Gastrocnemius medialis (tissue), 4 donors: Measurements from ENCODE around the gene GALNT17.

Experiments
- CTCF ChIP-seq, 5 experiments: fragments of 450-650 bp in 3 of 5; fragments of 200-600 bp in 2 of 5; sonication (generic) in 2 of 5; IDR thresholded peaks in 4 of 5; conservative IDR thresholded peaks in 1 of 5; 1 replicate in 4 of 5; 2 replicates in 1 of 5; pipeline ENCODE4 v1.5.1; 2016 to 2019; ENCODE audit warnings: antibody characterized with exemption in 5 of 5, mild to moderate bottlenecking in 3 of 5, moderate library complexity in 3 of 5
- POLR2A ChIP-seq, 2 donors: fragments of 450-650 bp; IDR thresholded peaks; one replicate each; pipeline ENCODE4 v1.6.1; 2017; ENCODE audit warnings: antibody characterized with exemption in 2 of 2, mild to moderate bottlenecking in 2 of 2, moderate library complexity in 2 of 2

DNA sequence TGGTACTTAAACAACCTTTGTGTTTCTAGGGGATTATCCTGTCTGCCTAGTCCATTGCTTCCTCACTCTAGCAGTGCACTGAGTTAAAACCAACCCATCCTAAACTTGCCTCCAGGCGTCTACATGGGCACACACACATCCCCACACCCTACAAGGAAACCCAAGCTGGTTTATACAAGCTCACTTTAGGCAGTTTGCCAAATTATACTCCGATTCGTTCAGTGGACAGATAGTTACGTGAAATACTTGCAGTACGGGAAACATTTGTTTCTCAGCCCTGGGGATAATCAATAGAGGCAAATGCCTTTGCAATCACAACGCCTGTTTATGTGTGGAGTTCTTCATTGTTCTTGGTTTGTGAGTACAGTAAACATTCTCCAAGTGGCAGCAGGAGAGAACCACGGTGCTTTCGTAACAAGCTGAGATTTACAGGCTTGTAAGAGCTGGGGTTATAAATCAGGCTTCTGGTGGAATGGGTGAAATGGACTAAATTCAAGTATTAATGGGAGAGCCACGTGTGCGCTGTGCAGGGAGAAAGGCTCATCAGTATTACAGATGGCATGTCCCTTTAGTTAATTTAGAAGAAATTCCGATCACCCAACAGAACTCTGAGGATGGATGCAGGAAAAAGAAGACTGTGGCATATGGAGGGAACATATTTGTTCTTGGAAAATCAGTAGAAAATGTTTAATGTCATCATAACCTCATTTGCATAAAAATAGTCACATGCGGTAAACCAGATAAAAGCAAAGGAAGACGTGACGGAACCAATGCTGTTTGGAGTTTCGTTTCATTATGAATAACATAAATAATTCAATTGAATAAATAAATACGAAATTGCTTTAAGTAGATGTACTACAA lies 217.1 kb downstream of the GALNT17 start:
- TF ChIP-seq CTCF (IDR thresholded peaks at IDR 0.05 in 4 of 5, conservative IDR thresholded peaks at IDR 0.05 in 1 of 5) (no peak), POLR2A (IDR thresholded peaks at IDR 0.05) (no peak)
